GM21737 (cell line): Measurements from ENCODE around the gene TMEM52B.

ENCODE experiments used
- ATAC-seq: cut with Tn5 transposase; IDR thresholded peaks from one replicate; pipeline ENCODE4 v1.9.1; 2021; ENCODE audit warnings: mild to moderate bottlenecking, moderate library complexity; ENCODE audit not compliant: unreplicated experiment

Gene TMEM52B

DNA sequence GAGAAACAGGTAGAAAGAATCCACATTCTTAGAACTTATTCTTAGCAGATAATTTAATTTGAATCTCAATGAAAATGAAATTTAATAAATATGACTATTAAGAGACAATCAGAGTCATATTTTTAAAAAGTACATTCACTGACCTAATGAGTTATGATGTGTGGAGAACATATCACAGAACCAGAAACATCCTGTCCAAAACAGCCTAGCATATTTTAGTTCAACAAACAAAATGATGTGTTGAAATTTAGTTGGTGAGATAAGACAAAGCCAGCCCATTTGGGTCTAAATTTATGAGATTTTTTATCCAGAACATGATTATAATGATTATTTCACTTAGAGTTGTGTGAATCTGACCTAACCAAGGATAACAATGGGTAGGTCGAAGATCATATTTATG lies 59.7 kb downstream of the TMEM52B start:
- ATAC-seq, result no peak

DNA sequence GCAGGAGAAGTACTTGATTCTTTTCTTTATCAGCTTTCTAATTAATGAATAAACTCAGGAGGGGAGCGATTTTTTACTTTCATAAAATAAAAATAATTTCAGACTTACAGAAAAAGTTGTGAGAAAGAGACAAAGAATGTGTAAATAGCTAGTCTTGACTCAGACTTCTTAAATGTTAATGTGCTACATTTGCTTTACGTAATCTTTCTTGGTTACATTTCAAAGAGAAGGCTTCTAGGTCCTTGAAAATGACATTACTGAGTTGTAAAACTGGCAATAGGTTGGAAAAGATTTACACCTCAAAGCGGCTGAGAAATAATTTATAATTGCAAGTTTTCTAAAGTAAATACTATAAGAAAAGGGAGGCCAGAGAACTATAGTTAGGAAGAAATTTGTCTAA lies 62.5 kb downstream of the TMEM52B start:
- no peak for ATAC-seq
